Myocyte (in vitro differentiated cells): Measurements from ENCODE around the gene GAPVD1. TPM values are rescaled to one million over a fixed set of nuclear protein-coding genes. Genes with fewer than 3 reads are reported as not detected.
A peak's percentile ranks its signal among the peaks of the same experiment; 100 is the strongest.
"Not testable (repeated sequence)": the region's sequence is repeated elsewhere in the genome, so short reads cannot be mapped to it uniquely, and the experiment has no call there.

Experiments
- DNase-seq: peaks from one replicate; pipeline ENCODE4 v3.0.0-alpha.2; 2012; ENCODE audit warnings: low read depth
- total RNA-seq: library from RNA; depleted of rRNA; stranded (reverse); fragments of >200 nt; gene quantifications from 2 replicates; pipeline ENCODE4 v1.2.3, GENCODE V29; 2014

The GAPVD1 gene
- total RNA-seq, 1 donor from 2014 or later = 40.2 TPM

- DNase-seq = no peak
Measured at GRCh38 chr9:125366676-125367075, 105.0 kb downstream of the GAPVD1 start.

DNA sequence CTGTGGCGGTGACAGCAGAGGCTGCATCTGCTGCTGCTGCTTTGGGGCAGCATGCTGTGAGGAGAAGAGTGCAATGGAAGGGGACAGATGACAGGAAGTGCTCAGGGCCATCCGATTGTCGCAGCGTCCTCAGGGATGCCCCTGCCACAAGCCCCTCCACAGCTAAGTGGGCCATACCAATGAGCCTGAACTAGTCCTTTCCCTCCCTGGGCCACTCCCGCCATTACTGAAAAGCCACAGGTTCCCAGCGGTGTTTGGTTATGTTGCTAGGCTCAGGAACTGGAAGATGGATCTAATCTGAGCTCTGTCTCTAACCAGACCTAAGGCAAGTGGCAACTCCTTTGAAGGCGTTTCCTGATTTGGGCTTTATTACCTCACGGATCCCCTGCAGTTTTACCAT, 109.2 kb downstream of the GAPVD1 start:
- peak; percentile 13 for DNase-seq

DNA sequence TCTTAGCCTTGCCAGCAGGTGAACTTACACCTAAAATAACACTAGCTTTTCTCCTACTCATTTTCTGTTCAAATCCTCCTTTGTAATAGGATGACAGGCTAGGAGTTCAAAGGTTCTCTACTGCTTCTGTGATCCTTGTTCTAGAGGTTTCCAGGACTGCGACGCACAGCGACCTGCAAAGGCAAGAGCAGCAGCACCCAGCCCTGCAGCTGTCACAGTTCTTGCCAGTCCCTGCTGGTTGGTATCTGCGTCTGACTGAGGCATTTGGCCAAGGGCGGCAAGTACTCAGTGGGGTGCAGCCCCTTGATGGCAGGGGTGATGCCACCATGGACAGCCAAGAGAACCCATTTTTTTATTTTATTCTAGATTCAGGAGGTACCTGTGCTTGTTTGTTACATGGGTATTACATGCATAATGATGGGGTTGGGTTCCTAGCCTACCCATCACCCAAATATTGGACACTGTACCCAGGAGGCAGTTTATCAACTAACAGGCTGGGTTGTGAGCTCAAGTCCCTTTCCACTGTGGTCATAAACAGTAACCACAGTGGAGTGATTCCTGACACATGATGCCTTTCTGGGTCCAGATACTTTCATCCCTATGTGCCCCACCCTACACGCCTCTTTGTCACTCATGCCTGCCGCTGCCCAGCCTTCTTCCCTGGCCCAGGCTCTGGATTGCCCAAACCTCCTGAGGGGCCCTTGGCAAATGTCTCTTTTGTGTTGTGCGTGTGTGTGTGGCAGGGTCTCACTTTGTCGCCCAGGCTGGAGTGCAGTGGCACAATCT, 111.0 kb downstream of the GAPVD1 start:
- DNase-seq = peak; percentile 87

DNA sequence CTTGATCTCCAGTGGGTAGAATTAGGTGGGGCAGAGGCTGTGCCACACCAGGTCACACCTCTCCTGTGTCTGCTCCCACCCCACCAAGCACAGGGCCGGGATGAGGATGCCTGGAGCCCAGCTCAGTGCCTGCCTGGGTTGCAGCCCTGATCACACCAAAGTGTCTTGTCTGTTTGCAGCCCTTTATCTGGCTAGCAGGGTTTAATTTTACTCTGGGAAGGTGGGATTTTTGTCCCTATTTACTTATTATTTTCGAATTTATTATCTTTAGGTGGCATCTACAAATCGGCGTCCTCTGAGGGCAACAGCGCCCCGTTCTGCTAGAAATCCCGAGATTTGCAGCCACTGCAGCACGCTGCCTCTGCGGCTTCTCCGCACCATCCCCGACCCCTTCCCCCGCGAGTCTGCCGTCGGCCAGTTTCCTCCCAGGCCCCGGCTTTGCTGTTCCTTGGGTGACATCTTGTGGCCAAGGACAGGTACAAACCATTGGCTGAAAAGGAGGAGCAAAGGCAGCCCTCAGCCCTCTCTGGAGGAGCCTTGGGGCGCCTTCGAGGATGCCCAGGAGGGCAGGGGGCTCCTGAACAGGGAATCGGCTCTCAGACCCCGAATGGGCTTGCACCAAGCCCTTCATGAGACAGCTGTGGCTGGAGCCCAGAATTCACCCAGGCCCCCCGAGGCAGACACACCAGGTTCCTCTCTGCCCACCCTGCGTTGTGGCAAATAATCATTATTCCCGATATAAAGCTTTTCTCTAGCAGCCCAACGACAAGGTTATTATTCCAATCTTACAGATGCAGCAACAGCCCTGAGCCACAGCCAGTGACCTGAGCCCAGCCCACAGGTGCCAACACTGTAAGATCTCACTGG, 113.0 kb downstream of the GAPVD1 start:
- DNase-seq = peak; percentile 80

DNA sequence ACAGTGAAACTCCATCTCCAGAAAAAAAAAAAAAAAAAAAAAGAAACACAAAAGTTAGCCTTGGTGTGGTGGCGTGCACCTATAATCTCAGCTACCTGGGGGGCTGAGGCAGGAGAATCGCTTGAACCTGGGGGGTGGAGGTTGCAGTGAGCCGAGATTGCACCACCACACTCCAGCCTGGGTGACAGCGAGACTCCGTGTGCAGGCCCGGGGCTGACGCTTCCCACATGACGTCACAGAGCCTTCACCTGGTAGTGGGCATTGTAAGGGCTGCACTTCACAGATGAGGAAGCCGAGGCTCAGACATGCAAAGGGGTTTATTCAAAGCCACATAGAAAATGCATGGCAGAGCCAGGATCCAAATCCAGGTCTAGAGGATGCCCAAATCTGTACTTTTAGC, 114.2 kb downstream of the GAPVD1 start:
- no peak for DNase-seq

DNA sequence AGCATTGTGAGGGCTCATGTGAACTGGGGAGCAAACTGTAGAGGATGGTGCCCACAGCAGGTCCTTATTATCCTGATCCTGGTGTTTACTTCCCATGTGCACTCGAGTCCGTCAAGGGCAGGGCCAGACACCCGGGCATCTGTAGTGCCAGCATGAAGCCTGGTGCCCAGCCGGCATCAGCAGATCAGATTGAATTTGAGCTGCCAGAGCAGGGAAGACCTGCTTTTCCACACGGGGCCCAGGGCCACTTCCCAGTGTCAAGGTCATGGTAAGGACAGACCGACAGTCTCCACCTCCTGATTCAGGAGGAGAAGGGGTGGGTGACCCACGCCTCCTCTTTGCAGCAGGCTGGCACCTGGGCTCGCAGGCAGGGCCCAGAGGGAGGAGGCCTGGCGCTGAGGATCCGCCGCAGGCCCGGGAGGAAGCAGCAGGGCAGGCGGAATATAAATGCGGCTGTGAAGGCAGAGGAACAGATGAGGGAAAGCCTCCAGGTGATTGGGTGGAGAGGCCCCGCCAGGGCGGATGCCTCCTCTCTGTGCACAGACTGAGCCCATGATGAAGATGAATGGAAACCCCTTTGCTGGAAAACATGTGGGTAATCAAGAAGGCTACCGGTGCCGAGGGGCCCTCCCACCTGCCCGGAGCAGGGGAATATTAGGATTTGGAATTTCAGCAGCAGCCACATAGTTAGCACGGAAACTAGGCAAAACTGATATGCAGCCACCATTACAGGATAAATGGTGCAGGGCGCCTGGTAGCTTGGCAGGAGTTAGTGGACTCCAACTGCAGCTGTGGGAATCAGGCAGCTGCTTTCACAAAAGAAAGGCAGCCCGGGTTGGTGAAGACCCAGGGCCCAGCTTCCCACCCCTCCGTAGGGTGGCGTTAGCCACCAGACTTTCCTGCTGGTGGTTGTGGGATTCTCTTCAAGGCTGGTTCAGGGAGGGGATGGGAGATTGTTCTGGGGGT, 114.9 kb downstream of the GAPVD1 start:
- peak; percentile 18 for DNase-seq

GRCh38 chr9:125377584-125378250, 116.1 kb downstream of the GAPVD1 start:
- no peak for DNase-seq

GRCh38 chr9:125378778-125379177, 117.2 kb downstream of the GAPVD1 start:
- no peak for DNase-seq

- no peak for DNase-seq
Measured at GRCh38 chr9:125379208-125379607, 117.6 kb downstream of the GAPVD1 start.

DNA sequence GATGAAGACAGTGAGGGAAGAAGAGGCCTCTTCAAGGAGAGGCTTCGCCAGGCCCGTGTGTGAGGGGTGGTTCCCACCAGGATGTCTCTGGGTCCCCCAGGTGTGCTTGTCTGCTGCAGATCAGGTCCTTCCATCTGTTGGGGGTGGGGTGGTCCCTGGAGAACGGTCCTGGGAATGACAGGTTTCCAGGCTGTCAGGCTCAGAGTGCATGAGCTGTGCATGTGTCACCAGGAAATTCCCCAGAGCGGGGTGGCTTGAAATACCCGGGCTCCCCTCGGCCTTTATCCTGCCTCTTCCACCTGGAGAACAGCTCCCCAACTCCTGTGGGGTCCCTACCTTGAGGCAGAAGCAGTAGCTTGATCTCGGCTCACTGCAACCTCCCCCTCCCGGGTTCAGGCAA, 118.8 kb downstream of the GAPVD1 start:
- DNase-seq = no peak

DNA sequence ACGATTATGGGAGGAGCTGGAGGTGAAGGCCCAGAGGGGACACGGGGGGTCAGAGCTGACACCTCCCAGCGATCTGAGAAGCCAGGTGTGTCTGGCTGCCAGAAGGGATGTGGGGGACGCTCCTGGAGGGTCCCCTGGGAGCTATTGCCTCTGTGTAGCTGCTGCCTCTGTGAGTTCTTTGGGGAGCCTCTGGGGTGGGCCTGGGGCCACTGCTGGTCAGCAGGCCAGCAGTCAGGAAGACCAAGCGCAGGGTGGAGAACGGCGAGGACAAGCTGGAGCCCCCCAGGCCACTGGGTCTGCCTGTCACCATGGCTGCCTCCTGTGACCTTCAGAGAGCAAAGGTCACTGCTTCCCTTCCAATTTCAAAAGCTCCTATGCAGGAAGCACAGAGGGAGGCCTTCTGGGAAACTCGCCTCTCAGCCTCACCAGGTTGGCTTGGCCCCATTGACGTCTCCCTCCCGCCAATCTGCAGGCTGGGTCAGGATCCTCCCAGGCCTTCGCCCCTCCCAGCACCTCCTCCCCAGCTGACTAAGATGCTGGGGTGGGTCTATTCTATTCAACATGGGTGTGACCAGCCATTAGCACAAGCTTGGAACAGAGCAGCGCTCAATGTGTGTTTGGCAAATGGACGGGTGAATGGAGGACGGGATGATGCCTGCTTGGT, 126.4 kb downstream of the GAPVD1 start:
- DNase-seq = no peak

- DNase-seq = no peak
Measured at GRCh38 chr9:125388978-125389377, 127.4 kb downstream of the GAPVD1 start.

DNA sequence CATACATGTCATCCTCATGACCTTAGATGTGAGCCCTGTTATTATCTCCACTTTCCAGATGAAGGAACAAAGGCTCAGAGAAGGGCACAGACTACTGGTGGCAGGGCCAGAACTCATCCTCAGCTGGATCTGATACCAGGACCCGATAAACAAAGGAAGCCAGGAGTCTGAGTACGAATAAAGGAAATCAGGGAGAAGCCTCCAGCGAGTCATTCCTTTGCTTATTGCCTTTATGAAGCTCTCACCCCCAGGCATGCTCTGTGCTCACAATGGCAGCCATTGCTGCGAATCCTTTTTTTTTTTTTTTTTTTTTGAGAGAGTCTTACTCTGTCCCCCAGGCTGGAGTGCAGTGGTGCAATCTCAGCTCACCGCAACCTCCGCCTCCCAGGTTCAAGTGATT, 130.1 kb downstream of the GAPVD1 start:
- DNase-seq = no peak

DNA sequence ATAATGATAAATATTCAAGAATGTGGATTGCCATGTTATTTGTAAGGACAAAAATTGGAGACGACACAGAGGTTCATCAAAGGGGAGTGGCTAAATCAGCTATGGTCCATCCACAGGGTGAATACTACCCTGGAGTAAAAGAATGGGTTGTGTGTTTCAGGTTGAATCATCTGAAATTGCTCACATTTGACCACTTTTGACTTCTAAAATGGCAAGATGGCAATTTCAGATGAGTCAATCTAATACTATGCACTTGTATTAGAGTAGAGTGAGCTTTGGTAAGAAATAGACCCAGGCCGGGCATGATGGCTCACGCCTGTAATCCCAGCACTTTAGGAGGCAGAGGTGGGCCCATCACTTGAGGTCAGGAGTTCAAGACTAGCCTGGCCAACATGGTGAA, 131.8 kb downstream of the GAPVD1 start:
- no peak for DNase-seq

GRCh38 chr9:125396799-125397198, 135.2 kb downstream of the GAPVD1 start:
- no peak for DNase-seq

- DNase-seq = no peak
Measured at GRCh38 chr9:125397736-125398135, 136.1 kb downstream of the GAPVD1 start.

DNA sequence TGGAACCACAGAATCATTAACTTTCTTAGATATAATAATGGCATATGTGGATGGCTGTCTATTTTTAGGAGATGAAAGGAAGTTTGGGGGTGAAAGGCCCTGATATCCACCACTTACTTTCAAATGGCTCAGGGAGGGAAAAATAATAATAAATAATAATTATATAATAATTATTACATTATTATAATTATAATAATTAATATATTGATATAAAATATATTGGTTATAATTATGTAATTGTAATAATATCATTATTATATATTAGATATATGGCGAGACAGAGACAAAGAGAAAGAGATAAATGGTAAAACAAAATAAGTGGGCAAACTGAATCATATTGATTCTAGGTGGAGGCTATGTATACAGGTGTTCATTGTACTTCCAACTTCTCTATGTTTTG, 136.6 kb downstream of the GAPVD1 start:
- DNase-seq = no peak

- DNase-seq = no peak
Measured at GRCh38 chr9:125399165-125399564, 137.5 kb downstream of the GAPVD1 start.

DNA sequence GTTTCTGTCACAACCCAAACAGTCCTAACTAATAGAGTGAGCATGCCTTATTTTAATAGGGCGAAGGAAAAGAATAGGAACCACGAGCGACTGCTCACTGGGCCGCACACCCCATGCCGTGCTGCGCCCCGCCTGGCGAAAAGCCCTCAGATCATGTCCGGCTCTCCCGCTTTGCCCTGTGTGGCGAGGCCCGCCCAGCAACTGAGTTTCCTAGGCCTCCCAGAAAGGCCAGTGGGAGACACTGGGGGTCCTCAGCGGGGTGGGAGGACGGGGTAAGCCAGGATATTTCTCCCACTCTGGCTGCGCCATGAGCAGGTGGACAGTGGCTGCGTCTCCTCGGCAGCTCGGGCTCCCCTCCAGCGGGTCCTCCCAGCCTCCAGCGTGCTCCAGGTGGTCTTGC, 138.0 kb downstream of the GAPVD1 start:
- DNase-seq = no peak

GRCh38 chr9:125400232-125400631, 138.6 kb downstream of the GAPVD1 start:
- DNase-seq = not testable (repeated sequence)
